Measurements from ENCODE around the gene FAM240A.
"Not testable (repeated sequence)": the region's sequence is repeated elsewhere in the genome, so short reads cannot be mapped to it uniquely, and the experiment has no call there.

The FAM240A gene

GRCh38 chr3:46587268-46587667 lies 25.1 kb upstream of the FAM240A start:
- ATAC-seq, result not testable (repeated sequence)

GRCh38 chr3:46593274-46593862 lies 19.0 kb upstream of the FAM240A start:
- no peak for ATAC-seq

GRCh38 chr3:46593979-46594378 lies 18.3 kb upstream of the FAM240A start:
- no peak for ATAC-seq

- ATAC-seq, result no peak
These were observed 17.6 kb upstream of the FAM240A start for GRCh38 chr3:46594723-46595122.

DNA sequence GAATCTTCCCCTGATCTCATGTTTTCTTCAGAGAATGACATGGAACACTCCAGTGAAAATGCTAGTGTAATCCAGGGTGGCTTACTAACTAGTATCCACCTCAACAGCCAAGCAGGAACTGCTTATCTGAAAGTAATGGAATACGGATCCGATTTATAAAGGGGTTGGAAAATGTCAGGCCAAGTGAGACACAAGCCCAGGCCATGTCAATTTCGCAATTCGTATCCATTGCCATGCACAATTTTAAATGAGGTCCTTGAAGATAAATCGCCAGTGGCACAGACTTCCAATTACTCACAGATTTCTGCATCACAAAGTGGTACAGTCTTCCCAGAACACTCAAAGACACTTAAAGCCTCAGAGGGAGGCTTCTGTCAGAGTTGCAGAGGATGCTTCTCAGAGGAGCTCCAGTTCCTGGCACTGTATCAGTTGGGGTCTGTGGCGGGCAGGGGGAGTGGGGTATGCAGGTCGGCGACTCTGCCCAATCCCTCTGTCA lies 16.5 kb upstream of the FAM240A start:
- ATAC-seq, result no peak

DNA sequence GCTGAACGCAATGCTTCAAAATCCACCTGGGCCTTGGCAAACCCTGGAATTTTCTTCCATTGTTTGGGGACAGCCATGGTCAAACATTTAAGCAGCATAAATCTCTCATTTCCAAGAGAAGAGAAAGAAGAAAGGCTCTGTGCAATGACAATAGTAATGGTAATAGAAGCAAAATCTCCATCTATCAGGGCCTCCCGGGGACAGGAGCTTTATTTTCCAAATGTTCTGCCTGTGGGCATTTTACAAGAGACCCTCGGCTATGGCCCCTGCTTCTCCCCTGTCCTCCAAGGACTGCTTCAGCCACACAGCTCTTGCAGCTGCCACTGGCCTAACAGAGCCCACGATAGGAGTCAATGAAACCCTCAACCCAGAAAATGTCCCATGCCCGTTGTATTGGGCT lies 12.7 kb upstream of the FAM240A start:
- no peak for ATAC-seq

DNA sequence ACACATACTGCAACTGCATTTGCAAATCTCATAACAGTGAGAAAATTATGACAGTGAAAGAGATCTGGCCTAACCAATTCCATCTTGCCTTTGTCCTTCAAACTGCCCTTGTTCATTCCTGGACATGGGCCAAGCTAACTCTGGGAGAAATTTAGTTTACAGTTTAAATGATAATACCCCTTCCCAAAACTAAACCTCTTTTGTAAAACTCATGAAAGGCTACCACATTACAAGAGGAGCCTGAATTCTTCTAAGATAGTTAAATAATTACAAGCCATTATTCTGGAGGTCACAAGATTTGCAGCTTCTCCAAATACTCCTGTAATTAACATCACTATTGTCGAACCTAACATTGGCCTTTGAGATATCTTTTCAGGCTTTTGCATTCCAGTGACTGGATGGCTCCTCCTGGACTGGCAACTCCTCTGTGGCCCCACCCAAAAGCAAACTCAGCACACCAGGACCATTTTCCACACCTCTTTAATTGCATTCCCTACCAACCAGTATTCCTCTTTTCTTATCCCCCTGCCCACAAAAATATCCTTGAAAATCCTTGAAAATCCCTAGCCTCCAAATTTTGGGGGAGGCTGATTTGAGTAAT lies 8.8 kb upstream of the FAM240A start:
- no peak for ATAC-seq

DNA sequence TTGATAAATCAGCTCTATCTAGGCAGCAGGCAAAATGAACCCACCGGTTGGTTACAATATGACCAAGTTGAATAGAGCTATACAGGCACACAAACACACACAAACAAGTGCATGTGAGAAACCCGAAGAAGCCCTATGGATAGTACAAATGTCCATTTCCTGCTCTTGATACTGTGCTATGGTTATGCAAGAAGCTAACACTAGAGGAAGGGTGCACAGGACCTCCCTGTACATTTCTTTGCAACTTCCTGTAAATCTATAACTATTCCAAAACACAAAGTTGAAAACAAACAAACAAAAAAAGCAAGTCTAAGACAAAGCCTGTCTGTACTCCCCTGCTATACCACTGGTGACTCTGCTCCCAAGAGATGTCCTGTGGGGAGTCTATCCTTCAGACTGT lies 8.2 kb upstream of the FAM240A start:
- no peak for ATAC-seq

GRCh38 chr3:46607603-46608028 lies 4.7 kb upstream of the FAM240A start:
- ATAC-seq, result no peak

- ATAC-seq, result no peak
These were observed 3.1 kb upstream of the FAM240A start for GRCh38 chr3:46609212-46609721.

GRCh38 chr3:46609944-46610722 lies 2.2 kb upstream of the FAM240A start:
- ATAC-seq, result no peak

- no peak for ATAC-seq
These were observed 1.1 kb downstream of the FAM240A start for GRCh38 chr3:46613313-46614005.

GRCh38 chr3:46614431-46614830 lies 2.1 kb downstream of the FAM240A start:
- ATAC-seq, result no peak

- no peak for ATAC-seq
These were observed 2.9 kb downstream of the FAM240A start for GRCh38 chr3:46615050-46615775.

DNA sequence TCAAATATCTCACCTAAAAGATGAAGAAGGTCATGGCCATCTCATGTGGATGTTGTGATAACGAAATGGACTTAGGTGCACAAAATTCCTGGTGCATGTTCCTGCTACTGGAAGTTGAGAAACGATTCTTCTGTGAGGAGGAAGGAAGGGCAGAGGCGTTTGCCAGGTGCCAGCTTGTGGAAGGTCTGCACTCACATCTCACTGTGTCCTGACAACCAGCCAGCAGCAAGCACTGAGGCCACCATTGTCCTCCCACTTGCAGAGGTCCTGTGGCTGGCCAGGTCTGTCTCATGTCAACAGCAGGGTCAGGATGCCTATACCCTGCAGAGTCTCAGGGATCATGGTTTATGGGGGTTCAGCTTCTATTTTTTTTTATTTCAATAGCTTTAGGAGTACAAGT lies 3.7 kb downstream of the FAM240A start:
- no peak for ATAC-seq

DNA sequence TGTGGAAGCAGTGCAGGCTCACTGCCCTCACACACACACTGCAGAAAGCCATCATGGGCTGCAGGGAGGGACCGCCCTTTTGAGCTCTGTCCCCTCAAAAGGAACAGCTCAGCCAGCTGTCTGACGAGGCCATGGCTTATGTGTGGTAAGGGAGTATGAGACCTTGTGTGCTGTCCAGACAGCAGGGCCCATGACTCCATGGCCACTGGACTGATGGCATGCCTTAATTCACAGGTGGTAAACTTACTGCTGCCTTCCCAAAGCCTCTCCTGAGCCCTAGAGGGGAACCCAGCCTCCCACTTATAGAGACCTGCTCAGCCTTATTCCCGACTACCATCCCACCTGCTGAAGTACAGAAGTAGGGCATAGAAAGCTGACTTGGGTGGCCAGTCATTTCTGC lies 5.6 kb downstream of the FAM240A start:
- no peak for ATAC-seq

DNA sequence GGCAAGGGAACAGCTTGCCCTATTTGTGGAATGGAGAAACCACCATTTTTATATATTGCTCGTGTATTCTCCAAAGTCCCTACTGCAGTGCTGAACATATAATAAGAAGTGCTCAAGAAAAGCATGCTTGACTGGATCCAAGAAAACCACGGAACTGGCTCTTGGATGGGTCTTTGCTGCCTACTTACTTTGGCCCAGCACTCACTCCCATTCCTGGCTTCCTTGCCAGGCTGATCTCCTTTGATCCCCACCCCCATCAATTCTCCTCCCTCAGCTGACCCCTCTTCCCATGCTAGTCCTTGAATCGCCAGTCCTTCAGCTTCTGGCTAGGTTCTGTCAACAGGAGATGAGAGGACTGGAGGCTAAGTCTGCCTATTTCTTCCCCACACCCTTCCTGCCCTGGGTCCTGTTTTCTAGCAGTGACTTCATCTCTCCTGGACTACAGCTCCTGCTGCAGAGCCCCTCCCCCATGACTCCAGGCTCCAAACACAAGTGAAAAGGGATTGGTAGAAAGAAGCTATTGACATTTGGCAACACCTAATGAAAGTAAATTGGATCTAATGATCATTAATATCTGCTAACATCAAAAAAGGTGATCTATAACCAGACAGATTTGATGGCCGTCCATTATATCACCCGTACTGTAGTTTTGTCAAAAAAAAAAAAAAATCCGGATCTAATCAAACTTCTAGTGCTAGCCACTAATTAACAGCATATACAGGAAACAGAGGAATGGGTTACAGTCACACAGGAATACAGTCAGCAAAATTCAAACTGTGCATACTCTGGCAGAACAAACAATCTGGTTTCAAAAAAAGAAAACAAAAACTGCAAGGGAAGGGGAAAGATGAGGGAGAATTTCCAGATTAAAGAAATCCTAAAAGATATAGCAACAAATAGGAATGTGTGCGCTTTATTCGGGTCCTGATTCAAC lies 7.8 kb downstream of the FAM240A start:
- ATAC-seq, result no peak

- ATAC-seq, result no peak
These were observed 12.2 kb downstream of the FAM240A start for GRCh38 chr3:46624533-46624932.

DNA sequence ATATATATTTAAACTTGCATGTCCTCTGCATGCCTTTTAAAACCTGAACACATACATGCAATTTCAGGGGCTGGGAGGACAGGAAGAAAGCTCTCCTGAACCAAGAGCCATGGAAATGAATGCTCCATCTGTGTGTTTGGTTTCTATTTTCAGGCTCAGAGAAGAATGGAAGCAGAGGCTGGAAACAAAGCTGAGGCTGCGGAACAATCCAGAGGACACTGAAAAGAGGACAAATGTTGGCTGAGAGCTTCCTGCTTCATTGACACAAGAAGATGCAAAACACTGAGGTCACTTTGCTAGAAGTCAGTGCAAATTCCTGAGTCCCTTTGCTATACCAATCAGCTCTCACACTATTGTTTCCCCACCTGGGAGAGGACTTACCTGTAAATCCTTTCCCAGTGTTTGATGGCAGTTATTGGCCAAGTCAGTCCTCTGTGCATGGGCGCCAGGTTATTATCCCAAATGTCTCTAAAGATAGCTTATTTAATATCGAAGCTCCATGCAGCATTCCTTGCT lies 12.7 kb downstream of the FAM240A start:
- no peak for ATAC-seq

DNA sequence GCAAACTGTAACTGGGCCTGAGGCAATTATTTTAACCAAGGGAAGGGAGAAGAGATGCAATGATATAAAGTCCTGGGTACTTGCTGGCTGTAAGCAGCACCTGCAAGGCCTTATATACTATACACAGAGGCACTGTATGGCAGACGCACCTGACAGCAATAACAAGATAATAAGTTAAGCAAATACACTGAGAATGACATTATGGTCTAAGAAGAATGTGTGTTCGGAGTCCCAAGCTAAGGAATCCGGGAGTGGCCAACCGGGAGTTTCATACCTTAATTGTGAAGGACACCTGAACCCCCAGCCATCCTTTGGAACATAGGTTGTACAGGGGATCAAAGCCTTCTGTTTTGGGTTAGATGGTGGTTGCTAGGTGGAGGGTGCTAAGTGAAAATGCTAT lies 13.7 kb downstream of the FAM240A start:
- no peak for ATAC-seq

GRCh38 chr3:46627078-46627477 lies 14.8 kb downstream of the FAM240A start:
- ATAC-seq, result no peak
